Stimulated activated CD8-positive, alpha-beta memory T cell treated with anti-CD3 and anti-CD28 coated beads, Interleukin-4, amount 100 ng/mL, for 1 hour (primary cell): Measurements from ENCODE around the gene STK32B.

Experiments used
- DNase-seq, 2 donors: peaks; one replicate each; pipeline ENCODE4 v3.0.0-alpha.2; 2020; ENCODE audit warnings: low read depth in 2 of 2, low spot score in 1 of 2

Gene STK32B

GRCh38 chr4:5122114-5122513, 70.8 kb downstream of the STK32B start:
- DNase-seq: no peak

GRCh38 chr4:5124876-5125275, 73.6 kb downstream of the STK32B start:
- no peak for DNase-seq

- DNase-seq: no peak
Observed at GRCh38 chr4:5125321-5125720, 74.0 kb downstream of the STK32B start.

- DNase-seq: no peak
Observed at GRCh38 chr4:5126231-5126630, 75.0 kb downstream of the STK32B start.

GRCh38 chr4:5126857-5127256, 75.6 kb downstream of the STK32B start:
- DNase-seq: no peak

- no peak for DNase-seq
Observed at GRCh38 chr4:5127556-5127955, 76.3 kb downstream of the STK32B start.

- DNase-seq: no peak
Observed at GRCh38 chr4:5128569-5128968, 77.3 kb downstream of the STK32B start.

- no peak for DNase-seq
Observed at GRCh38 chr4:5133201-5133600, 81.9 kb downstream of the STK32B start.

GRCh38 chr4:5133933-5134594, 82.8 kb downstream of the STK32B start:
- no peak for DNase-seq

- DNase-seq: no peak
Observed at GRCh38 chr4:5134620-5135019, 83.3 kb downstream of the STK32B start.

- DNase-seq: no peak
Observed at GRCh38 chr4:5137226-5137625, 85.9 kb downstream of the STK32B start.

- DNase-seq: no peak
Observed at GRCh38 chr4:5137927-5138326, 86.6 kb downstream of the STK32B start.

GRCh38 chr4:5138389-5138788, 87.1 kb downstream of the STK32B start:
- DNase-seq: no peak

GRCh38 chr4:5139141-5139540, 87.9 kb downstream of the STK32B start:
- no peak for DNase-seq

- no peak for DNase-seq
Observed at GRCh38 chr4:5141802-5142201, 90.5 kb downstream of the STK32B start.

- DNase-seq: no peak
Observed at GRCh38 chr4:5142726-5143125, 91.4 kb downstream of the STK32B start.

GRCh38 chr4:5143306-5143861, 92.1 kb downstream of the STK32B start:
- no peak for DNase-seq

GRCh38 chr4:5143940-5144339, 92.7 kb downstream of the STK32B start:
- DNase-seq: no peak

GRCh38 chr4:5144384-5144783, 93.1 kb downstream of the STK32B start:
- no peak for DNase-seq

GRCh38 chr4:5146248-5146647, 95.0 kb downstream of the STK32B start:
- DNase-seq: no peak

GRCh38 chr4:5152521-5152920, 101.2 kb downstream of the STK32B start:
- no peak for DNase-seq

- DNase-seq: no peak
Observed at GRCh38 chr4:5156682-5157081, 105.4 kb downstream of the STK32B start.
